OCI-LY7 (cell line): ENCODE data around the gene MTHFD2L.

Source experiments
- CTCF ChIP-seq: fragments of 200-600 bp; sonication (generic); conservative IDR thresholded peaks from 2 replicates; pipeline ENCODE4 v1.5.1; 2014; ENCODE audit warnings: mild to moderate bottlenecking, antibody characterized with exemption, low read length, moderate library complexity, mixed read lengths
- EZH2phosphoT487 ChIP-seq: fragments of 200-600 bp; sonication (generic); IDR thresholded peaks from 2 replicates; pipeline ENCODE4 v1.6.1; 2018; ENCODE audit warnings: low read depth, borderline replicate concordance, mild to moderate bottlenecking, mixed run types, antibody characterized with exemption, low read length, moderate library complexity, mixed read lengths

- no peak for TF ChIP-seq CTCF
- TF ChIP-seq EZH2phosphoT487 = no peak
Observed at GRCh38 chr4:74319470-74319869, 161.6 kb downstream of the MTHFD2L start.
